ENCODE data around the gene ASS1. TPM values are rescaled to one million over a fixed set of nuclear protein-coding genes. Genes with fewer than 3 reads are reported as not detected.

Gene ASS1
- polyA plus RNA-seq, 2 of the 4 experiments (the other 2 are of a cell fraction) = 11.3 to 32.5 TPM

DNA sequence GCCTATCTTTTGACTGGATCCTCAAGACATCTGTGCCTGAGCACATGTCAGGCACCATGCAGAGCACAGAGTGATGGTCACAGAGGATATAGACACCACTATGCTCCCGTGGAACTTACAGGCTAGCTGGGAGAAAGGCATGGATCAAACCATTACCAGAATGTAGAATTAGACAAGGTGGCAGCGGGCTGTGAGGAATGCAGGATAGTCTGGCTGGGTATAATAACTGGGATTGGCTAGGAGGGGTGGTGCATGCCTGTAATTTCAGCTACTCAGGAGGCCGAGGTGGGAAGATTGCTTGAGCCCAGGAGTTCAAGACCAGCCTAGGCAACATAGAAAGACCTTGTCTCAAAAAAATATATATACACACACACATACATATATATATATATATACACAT is 50.3 kb downstream of the ASS1 start:
- FAIRE-seq (no peak), DNase-seq (ENCODE audit: low read depth in 1 of 2, low spot score in 1 of 2) (no peak), ATAC-seq (no peak)
- Histone ChIP-seq H3K9me3 (peaks cover 14% of the 10 kb centered on the region), H3K27ac (no peak overlapping the region), H3K4me2 (no peak overlapping the region), H3K4me3 (no peak overlapping the region), H3K4me1 (peaks cover 13% of the 10 kb centered on the region)
- ChIA-PET POLR2A (no interaction called here), CTCF (interaction anchor here (1.5 kb wide), 1 partner anchor 10 kb away, joined by 6 read pairs; no protein-coding TSS in a partner anchor)
- WGBS (ENCODE audit: missing lambda C conversion rate) = 53% methylated on average over 3 of the region's 3 CpGs
- TF ChIP-seq MAFK (IDR thresholded peaks at IDR 0.05; ENCODE audit: partially characterized antibody) = no peak
- TF ChIP-seq ESRRA (IDR thresholded peaks at IDR 0.05; ENCODE audit: borderline replicate concordance, low read length) = no peak
- no peak for TF ChIP-seq SMC3 (IDR thresholded peaks at IDR 0.05)
- no peak for TF ChIP-seq POLR2AphosphoS2 (conservative IDR thresholded peaks at IDR 0.05; ENCODE audit: low read length)
- TF ChIP-seq GATA3 (IDR thresholded peaks at IDR 0.05; ENCODE audit: borderline replicate concordance) = no peak
- no peak for TF ChIP-seq KDM1A (IDR thresholded peaks at IDR 0.05; ENCODE audit: low read depth)
- TF ChIP-seq, protein P1, sequence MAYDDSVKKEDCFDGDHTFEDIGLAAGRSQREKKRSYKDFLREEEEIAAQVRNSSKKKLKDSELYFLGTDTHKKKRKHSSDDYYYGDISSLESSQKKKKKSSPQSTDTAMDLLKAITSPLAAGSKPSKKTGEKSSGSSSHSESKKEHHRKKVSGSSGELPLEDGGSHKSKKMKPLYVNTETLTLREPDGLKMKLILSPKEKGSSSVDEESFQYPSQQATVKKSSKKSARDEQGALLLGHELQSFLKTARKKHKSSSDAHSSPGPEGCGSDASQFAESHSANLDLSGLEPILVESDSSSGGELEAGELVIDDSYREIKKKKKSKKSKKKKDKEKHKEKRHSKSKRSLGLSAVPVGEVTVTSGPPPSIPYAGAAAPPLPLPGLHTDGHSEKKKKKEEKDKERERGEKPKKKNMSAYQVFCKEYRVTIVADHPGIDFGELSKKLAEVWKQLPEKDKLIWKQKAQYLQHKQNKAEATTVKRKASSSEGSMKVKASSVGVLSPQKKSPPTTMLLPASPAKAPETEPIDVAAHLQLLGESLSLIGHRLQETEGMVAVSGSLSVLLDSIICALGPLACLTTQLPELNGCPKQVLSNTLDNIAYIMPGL (CRISPR knock-in tag; IDR thresholded peaks at IDR 0.05; ENCODE audit: borderline replicate concordance) = no peak
- no peak for TF ChIP-seq ZNF302 (CRISPR knock-in tag; IDR thresholded peaks at IDR 0.05)
- TF ChIP-seq ZC3H11A (IDR thresholded peaks at IDR 0.05) = no peak
- no peak for TF ChIP-seq CEBPB (IDR thresholded peaks at IDR 0.05)
- no peak for TF ChIP-seq HDAC2 (IDR thresholded peaks at IDR 0.05)
- TF ChIP-seq HOXB13 (CRISPR knock-in tag; IDR thresholded peaks at IDR 0.05; ENCODE audit: low read depth) = no peak

DNA sequence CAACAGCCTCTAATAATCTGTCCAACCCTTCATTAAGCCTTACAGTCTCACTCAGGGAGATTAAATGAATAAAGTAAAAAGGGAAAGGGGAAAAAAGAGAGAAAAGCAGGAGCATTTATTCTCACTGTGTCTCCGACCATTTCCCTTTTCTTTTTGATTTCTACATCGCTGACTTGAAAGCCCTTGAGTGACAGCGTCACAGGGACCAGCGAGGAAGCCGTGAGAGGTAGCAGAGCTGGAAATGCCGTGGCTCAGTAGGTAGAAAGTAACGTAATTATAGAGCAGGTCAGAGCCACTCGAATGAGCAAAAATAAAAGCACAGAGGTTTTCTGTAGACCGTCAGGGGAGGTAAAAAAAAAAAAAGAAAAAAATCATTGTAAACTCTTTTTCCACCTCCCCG is 52.4 kb downstream of the ASS1 start:
- TF ChIP-seq, protein P2, sequence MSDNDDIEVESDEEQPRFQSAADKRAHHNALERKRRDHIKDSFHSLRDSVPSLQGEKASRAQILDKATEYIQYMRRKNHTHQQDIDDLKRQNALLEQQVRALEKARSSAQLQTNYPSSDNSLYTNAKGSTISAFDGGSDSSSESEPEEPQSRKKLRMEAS (IDR thresholded peaks at IDR 0.05) = no peak
- TF ChIP-seq KDM5A (IDR thresholded peaks at IDR 0.05) = no peak
- TF ChIP-seq ZFP36 (IDR thresholded peaks at IDR 0.05; ENCODE audit: borderline replicate concordance, partially characterized antibody) = no peak
- TF ChIP-seq SREBF2 (IDR thresholded peaks at IDR 0.05) = no peak
- TF ChIP-seq MAZ (IDR thresholded peaks at IDR 0.05; ENCODE audit: borderline replicate concordance, low read depth, low read length) = no peak
- no peak for TF ChIP-seq ZNF302 (CRISPR knock-in tag; IDR thresholded peaks at IDR 0.05)
- TF ChIP-seq, protein P1 (CRISPR knock-in tag; IDR thresholded peaks at IDR 0.05; ENCODE audit: borderline replicate concordance) = no peak
- no peak for TF ChIP-seq HOXA7 (CRISPR knock-in tag; IDR thresholded peaks at IDR 0.05)
- TF ChIP-seq FOSB (CRISPR knock-in tag; IDR thresholded peaks at IDR 0.05) = no peak
- no peak for TF ChIP-seq GATA3 (IDR thresholded peaks at IDR 0.05; ENCODE audit: borderline replicate concordance)
- no peak for TF ChIP-seq CHD4 (IDR thresholded peaks at IDR 0.05; ENCODE audit: borderline replicate concordance)
- TF ChIP-seq PHF8 (IDR thresholded peaks at IDR 0.05; ENCODE audit: borderline replicate concordance, low read depth) = no peak
- TF ChIP-seq CBX8 (IDR thresholded peaks at IDR 0.05) = no peak
- no peak for TF ChIP-seq CTCF (IDR thresholded peaks at IDR 0.05)
- TF ChIP-seq RAD21 (conservative IDR thresholded peaks at IDR 0.05 in 1 of 2, IDR thresholded peaks at IDR 0.05 in 1 of 2) = no peak
- no peak overlapping the region for H3K4me3 ChIP-seq
- H3K4me2 ChIP-seq = no peak overlapping the region
- H3K9me3 ChIP-seq = peaks cover 14% of the 10 kb centered on the region
- DNase-seq (ENCODE audit: low read depth in 1 of 2, low spot score in 1 of 2) (no peak), ATAC-seq (no peak), FAIRE-seq (no peak)
- ChIA-PET CTCF (interaction anchor here (0.9 to 1.3 kb wide), 2 partner anchors 14 to 35 kb away, joined by 3 read pairs; no protein-coding TSS in a partner anchor), POLR2A (no interaction called here)
- 84% methylated on average over 10 of the region's 10 CpGs for WGBS (ENCODE audit: missing lambda C conversion rate)
- H3K4me1 ChIP-seq = peaks cover 17% of the 10 kb centered on the region
- no peak overlapping the region for H3K27ac ChIP-seq

All from A549 (cell line).